Activated effector memory CD4-positive, alpha-beta T cell treated with anti-CD3 and anti-CD28 coated beads, Interleukin-2, amount 50 U/mL, for 16 hours (primary cell): Measurements from ENCODE around the gene SVIL.
"Not testable (repeated sequence)": the region's sequence is repeated elsewhere in the genome, so short reads cannot be mapped to it uniquely, and the experiment has no call there.

ENCODE experiments used
- DNase-seq: peaks from one replicate; pipeline ENCODE4 v3.0.0-alpha.2; 2020

The SVIL gene

GRCh38 chr10:29535012-29535777 is 99.6 kb downstream of the SVIL start:
- DNase-seq: no peak

- no peak for DNase-seq
Observed at GRCh38 chr10:29534590-29534989, 100.2 kb downstream of the SVIL start.

GRCh38 chr10:29533696-29534285 is 101.0 kb downstream of the SVIL start:
- no peak for DNase-seq

- DNase-seq: no peak
Observed at GRCh38 chr10:29533046-29533445, 101.7 kb downstream of the SVIL start.

GRCh38 chr10:29532256-29532878 is 102.4 kb downstream of the SVIL start:
- DNase-seq: no peak

- DNase-seq: no peak
Observed at GRCh38 chr10:29530112-29530976, 104.4 kb downstream of the SVIL start.

- DNase-seq: no peak
Observed at GRCh38 chr10:29529146-29529545, 105.6 kb downstream of the SVIL start.

- DNase-seq: no peak
Observed at GRCh38 chr10:29525762-29526161, 109.0 kb downstream of the SVIL start.

GRCh38 chr10:29524720-29525119 is 110.1 kb downstream of the SVIL start:
- no peak for DNase-seq

- DNase-seq: no peak
Observed at GRCh38 chr10:29524294-29524693, 110.5 kb downstream of the SVIL start.

GRCh38 chr10:29522918-29523317 is 111.9 kb downstream of the SVIL start:
- DNase-seq: no peak

- no peak for DNase-seq
Observed at GRCh38 chr10:29522061-29522855, 112.5 kb downstream of the SVIL start.

GRCh38 chr10:29519659-29520058 is 115.1 kb downstream of the SVIL start:
- no peak for DNase-seq

GRCh38 chr10:29517352-29517923 is 117.3 kb downstream of the SVIL start:
- DNase-seq: no peak

- not testable (repeated sequence) for DNase-seq
Observed at GRCh38 chr10:29516309-29516932, 118.3 kb downstream of the SVIL start.

GRCh38 chr10:29515879-29516278 is 118.9 kb downstream of the SVIL start:
- DNase-seq: not testable (repeated sequence)

GRCh38 chr10:29515104-29515503 is 119.7 kb downstream of the SVIL start:
- not testable (repeated sequence) for DNase-seq

- no peak for DNase-seq
Observed at GRCh38 chr10:29514306-29514705, 120.5 kb downstream of the SVIL start.

GRCh38 chr10:29512425-29512974 is 122.3 kb downstream of the SVIL start:
- no peak for DNase-seq

GRCh38 chr10:29511806-29512205 is 123.0 kb downstream of the SVIL start:
- not testable (repeated sequence) for DNase-seq
